SK-N-SH (cell line): ENCODE data around the gene ANO10.

Experiments used
- CTCF ChIP-seq: fragments of 200-600 bp; sonication (generic); IDR thresholded peaks from 2 replicates; pipeline ENCODE4 v1.6.1; 2017; ENCODE audit warnings: antibody characterized with exemption, mild to moderate bottlenecking, moderate library complexity
- EZH2phosphoT487 ChIP-seq: fragments of 200-600 bp; sonication (generic); IDR thresholded peaks from 2 replicates; pipeline ENCODE4 v1.6.1; 2017; ENCODE audit warnings: low read depth, mixed run types, mild to moderate bottlenecking, antibody characterized with exemption, moderate library complexity, borderline replicate concordance
- FOXJ3 ChIP-seq: sonication (generic); formaldehyde crosslinking; IDR thresholded peaks from 2 replicates; pipeline ENCODE4 v1.5.1; 2020; ENCODE audit warnings: mild to moderate bottlenecking, missing genetic modification reagents
- GABPA ChIP-seq: IDR thresholded peaks from 2 replicates; pipeline ENCODE4 v1.4.0; 2012; ENCODE audit warnings: low read depth, mild to moderate bottlenecking
- GATA2 ChIP-seq: sonication (generic); formaldehyde crosslinking; IDR thresholded peaks from 2 replicates; pipeline ENCODE4 v1.5.0; 2020; ENCODE audit warnings: mild to moderate bottlenecking, missing genetic modification reagents
- POLR2AphosphoS5 ChIP-seq: IDR thresholded peaks from 2 replicates; pipeline ENCODE4 v1.6.1; 2012; ENCODE audit warnings: low read depth, low read length
- RAD21 ChIP-seq: IDR thresholded peaks from 2 replicates; pipeline ENCODE4 v1.6.1; 2012; ENCODE audit warnings: mild to moderate bottlenecking, low read length
- REST ChIP-seq: IDR thresholded peaks from 2 replicates; pipeline ENCODE4 v1.6.1; 2012; ENCODE audit warnings: mild to moderate bottlenecking, low read depth, low read length, moderate library complexity
- RXRA ChIP-seq: IDR thresholded peaks from 2 replicates; pipeline ENCODE4 v1.4.0; 2012; ENCODE audit warnings: low read depth, mild to moderate bottlenecking, borderline replicate concordance
- TAF1 ChIP-seq: IDR thresholded peaks from 2 replicates; pipeline ENCODE4 v1.6.1; 2012; ENCODE audit warnings: low read depth, mild to moderate bottlenecking, low read length, moderate library complexity, borderline replicate concordance
- USF1 ChIP-seq: IDR thresholded peaks from 2 replicates; pipeline ENCODE4 v1.4.0; 2012; ENCODE audit warnings: low read depth, borderline replicate concordance
- USF2 ChIP-seq: fragments of 150-350 bp; IDR thresholded peaks from 2 replicates; pipeline ENCODE4 v1.6.1; 2017; ENCODE audit warnings: antibody characterized with exemption, low read length, low read depth, borderline replicate concordance

GRCh38 chr3:43394041-43394554 is 227.7 kb downstream of the ANO10 start:
- no peak for TF ChIP-seq RXRA
- no peak for TF ChIP-seq RAD21
- no peak for TF ChIP-seq FOXJ3 (CRISPR knock-in tag)
- TF ChIP-seq GATA2 = no peak
- no peak for TF ChIP-seq POLR2AphosphoS5
- TF ChIP-seq CTCF = no peak
- TF ChIP-seq EZH2phosphoT487 = no peak
- no peak for TF ChIP-seq TAF1
- TF ChIP-seq GABPA = no peak
- no peak for TF ChIP-seq REST
- TF ChIP-seq USF1 = no peak
- no peak for TF ChIP-seq USF2
